Measurements from ENCODE around the gene KLHL8. TPM values are rescaled to one million over a fixed set of nuclear protein-coding genes. Genes with fewer than 3 reads are reported as not detected.
"Not testable (repeated sequence)": the region's sequence is repeated elsewhere in the genome, so short reads cannot be mapped to it uniquely, and the experiment has no call there.

The KLHL8 gene
- total RNA-seq, 1 experiment from 2014 or later: 9.4 TPM

GRCh38 chr4:87232216-87232615 is 11.8 kb upstream of the KLHL8 start:
- DNase-seq (ENCODE audit: low read depth): no peak
- in situ Hi-C loops (cut with HindIII; ENCODE audit: low pct_unique_long_range_greater_than_20kb, low sequenced_read_pairs): no loop called here

- DNase-seq (ENCODE audit: low read depth): no peak
- in situ Hi-C loops (cut with HindIII; ENCODE audit: low pct_unique_long_range_greater_than_20kb, low sequenced_read_pairs): no loop called here
Measured at GRCh38 chr4:87230806-87231205, 10.4 kb upstream of the KLHL8 start.

GRCh38 chr4:87229979-87230378 is 9.6 kb upstream of the KLHL8 start:
- in situ Hi-C loops (cut with HindIII; ENCODE audit: low pct_unique_long_range_greater_than_20kb, low sequenced_read_pairs): no loop called here
- no peak for DNase-seq (ENCODE audit: low read depth)

- in situ Hi-C loops (cut with HindIII; ENCODE audit: low pct_unique_long_range_greater_than_20kb, low sequenced_read_pairs): no loop called here
- no peak for DNase-seq (ENCODE audit: low read depth)
Measured at GRCh38 chr4:87228262-87228860, 7.9 kb upstream of the KLHL8 start.

- in situ Hi-C loops (cut with HindIII; ENCODE audit: low pct_unique_long_range_greater_than_20kb, low sequenced_read_pairs): no loop called here
- DNase-seq (ENCODE audit: low read depth): no peak
Measured at GRCh38 chr4:87227751-87228151, 7.3 kb upstream of the KLHL8 start.

GRCh38 chr4:87225936-87226335 is 5.5 kb upstream of the KLHL8 start:
- DNase-seq (ENCODE audit: low read depth): no peak
- in situ Hi-C loops (cut with HindIII; ENCODE audit: low pct_unique_long_range_greater_than_20kb, low sequenced_read_pairs): no loop called here

- in situ Hi-C loops (cut with HindIII; ENCODE audit: low pct_unique_long_range_greater_than_20kb, low sequenced_read_pairs): no loop called here
- no peak for DNase-seq (ENCODE audit: low read depth)
Measured at GRCh38 chr4:87224141-87224923, 3.9 kb upstream of the KLHL8 start.

GRCh38 chr4:87219632-87220093 is 755 bp downstream of the KLHL8 start:
- in situ Hi-C loops (cut with HindIII; ENCODE audit: low pct_unique_long_range_greater_than_20kb, low sequenced_read_pairs): no loop called here
- DNase-seq (ENCODE audit: low read depth): no peak

- in situ Hi-C loops (cut with HindIII; ENCODE audit: low pct_unique_long_range_greater_than_20kb, low sequenced_read_pairs): not testable (repeated sequence)
Measured at GRCh38 chr4:87217235-87217763, 3.1 kb downstream of the KLHL8 start.

GRCh38 chr4:87216469-87216868 is 3.9 kb downstream of the KLHL8 start:
- no peak for DNase-seq (ENCODE audit: low read depth)

More at GRCh38 chr4:87217235-87217763, 3.1 kb downstream of the KLHL8 start:
- DNase-seq (ENCODE audit: low read depth): not testable (repeated sequence)

GRCh38 chr4:87213421-87214075 is 6.9 kb downstream of the KLHL8 start:
- DNase-seq (ENCODE audit: low read depth): no peak

More at GRCh38 chr4:87216469-87216868, 3.9 kb downstream of the KLHL8 start:
- in situ Hi-C loops (cut with HindIII; ENCODE audit: low pct_unique_long_range_greater_than_20kb, low sequenced_read_pairs): no loop called here

GRCh38 chr4:87211249-87211952 is 9.0 kb downstream of the KLHL8 start:
- DNase-seq (ENCODE audit: low read depth): no peak
- in situ Hi-C loops (cut with HindIII; ENCODE audit: low pct_unique_long_range_greater_than_20kb, low sequenced_read_pairs): no loop called here

More at GRCh38 chr4:87213421-87214075, 6.9 kb downstream of the KLHL8 start:
- in situ Hi-C loops (cut with HindIII; ENCODE audit: low pct_unique_long_range_greater_than_20kb, low sequenced_read_pairs): no loop called here

GRCh38 chr4:87209696-87210095 is 10.7 kb downstream of the KLHL8 start:
- in situ Hi-C loops (cut with HindIII; ENCODE audit: low pct_unique_long_range_greater_than_20kb, low sequenced_read_pairs): no loop called here

GRCh38 chr4:87209182-87209581 is 11.2 kb downstream of the KLHL8 start:
- DNase-seq (ENCODE audit: low read depth): no peak
- in situ Hi-C loops (cut with HindIII; ENCODE audit: low pct_unique_long_range_greater_than_20kb, low sequenced_read_pairs): no loop called here

More at GRCh38 chr4:87209696-87210095, 10.7 kb downstream of the KLHL8 start:
- DNase-seq (ENCODE audit: low read depth): no peak

GRCh38 chr4:87204559-87204958 is 15.9 kb downstream of the KLHL8 start:
- no peak for DNase-seq (ENCODE audit: low read depth)
- in situ Hi-C loops (cut with HindIII; ENCODE audit: low pct_unique_long_range_greater_than_20kb, low sequenced_read_pairs): no loop called here

- no peak for DNase-seq (ENCODE audit: low read depth)
- in situ Hi-C loops (cut with HindIII; ENCODE audit: low pct_unique_long_range_greater_than_20kb, low sequenced_read_pairs): no loop called here
Measured at GRCh38 chr4:87196927-87197326, 23.5 kb downstream of the KLHL8 start.

- DNase-seq (ENCODE audit: low read depth): no peak
- in situ Hi-C loops (cut with HindIII; ENCODE audit: low pct_unique_long_range_greater_than_20kb, low sequenced_read_pairs): no loop called here
Measured at GRCh38 chr4:87196146-87196545, 24.3 kb downstream of the KLHL8 start.

- in situ Hi-C loops (cut with HindIII; ENCODE audit: low pct_unique_long_range_greater_than_20kb, low sequenced_read_pairs): no loop called here
Measured at GRCh38 chr4:87193958-87194675, 26.3 kb downstream of the KLHL8 start.

More at GRCh38 chr4:87193958-87194675, 26.3 kb downstream of the KLHL8 start:
- no peak for DNase-seq (ENCODE audit: low read depth)
